Spleen (tissue), 11 donors: ENCODE results near the gene CWF19L1. TPM values are rescaled to one million over a fixed set of nuclear protein-coding genes. Genes with fewer than 3 reads are reported as not detected.
"Not testable (repeated sequence)": the region's sequence is repeated elsewhere in the genome, so short reads cannot be mapped to it uniquely, and the experiment has no call there.

Source experiments
- DNase-seq: peaks from one replicate; pipeline ENCODE4 v3.0.0-alpha.2; 2020
- H3K27ac ChIP-seq, 8 donors: fragments of 200-600 bp; sonication (generic) in 7 of 8; 1 replicate in 4 of 8; 2 replicates in 4 of 8; pipeline versions ENCODE4 v1.5.0 to v1.8.0; 2016 to 2021; ENCODE audit warnings: inconsistent platforms in 4 of 8, mild to moderate bottlenecking in 4 of 8, moderate library complexity in 1 of 8
- H3K27me3 ChIP-seq, 7 donors: fragments of 200-600 bp; sonication (generic) in 6 of 7; replicated peaks in 1 of 7; 1 replicate in 4 of 7; 2 replicates in 3 of 7; pipeline versions ENCODE4 v1.5.0 to v1.8.0; 2016 to 2021; ENCODE audit warnings: inconsistent platforms in 3 of 7, mild to moderate bottlenecking in 1 of 7
- H3K36me3 ChIP-seq, 6 donors: fragments of 200-600 bp; sonication (generic) in 5 of 6; 1 replicate in 4 of 6; 2 replicates in 2 of 6; pipeline versions ENCODE4 v1.5.0 to v1.8.0; 2016 to 2021; ENCODE audit warnings: inconsistent platforms in 2 of 6
- H3K4me1 ChIP-seq, 6 donors: fragments of 200-600 bp; sonication (generic) in 5 of 6; 1 replicate in 3 of 6; 2 replicates in 3 of 6; pipeline versions ENCODE4 v1.5.0 to v1.8.0; 2016 to 2021; ENCODE audit warnings: inconsistent platforms in 3 of 6
- H3K4me3 ChIP-seq, 8 donors: fragments of 200-600 bp; sonication (generic) in 7 of 8; 1 replicate in 4 of 8; 2 replicates in 4 of 8; pipeline versions ENCODE4 v1.5.0 to v1.8.0; 2016 to 2021; ENCODE audit warnings: inconsistent platforms in 4 of 8, mild to moderate bottlenecking in 4 of 8, moderate library complexity in 2 of 8
- H3K9me3 ChIP-seq, 8 donors: fragments of 200-600 bp; sonication (generic) in 7 of 8; 1 replicate in 4 of 8; 2 replicates in 4 of 8; pipeline versions ENCODE4 v1.5.0 to v1.8.0; 2016 to 2021; ENCODE audit warnings: inconsistent platforms in 4 of 8
- POLR2A ChIP-seq, 3 donors: fragments of 450-650 bp; IDR thresholded peaks; one replicate each; pipeline ENCODE4 v1.5.1; 2017; ENCODE audit warnings: antibody characterized with exemption in 3 of 3, mild to moderate bottlenecking in 1 of 3
- POLR2AphosphoS5 ChIP-seq, 3 donors: sonication (generic); formaldehyde crosslinking; IDR thresholded peaks; one replicate each; pipeline ENCODE4 v1.5.1; 2017; ENCODE audit warnings: antibody characterized with exemption in 3 of 3
- WGBS, 5 donors: extraction: QIAGEN DNeasy Blood & Tissue Kit in 3 of 5; methylation state at CpG; one replicate each; pipeline versions ENCODE4 v1.1.5 to v1.1.7; 2013 to 2018; 5-methylcytosine and 5-hydroxymethylcytosine counted together
- intact Hi-C: fragments of 100-400 bp; cut with DNase I; formaldehyde crosslinking; loops from one replicate; pipeline ENCODE4 v1.15.0; 2023; ENCODE audit warnings: low total_unique reads
- polyA plus RNA-seq, 3 donors: library from polyadenylated mRNA; stranded (reverse); fragments of 200-250 nt; gene quantifications; one replicate each; pipeline ENCODE4 v1.2.1, GENCODE V29; 2013
- total RNA-seq, 7 donors: library from RNA; depleted of rRNA in 3 of 7; stranded (reverse); fragments of >200 nt in 3 of 7; fragmentation: NEBNext Ultra II Directional in 4 of 7; extraction: Animal tissue kit (Norgen Biotek cat#: 25700) in 4 of 7; gene quantifications; one replicate each; pipeline versions ENCODE4 v1.1.0 to v1.2.1, GENCODE V29; 2016 to 2021
- TF ChIP-seq, protein P1 (sequence below), 11 experiments: fragments of 200-600 bp in 7 of 11; fragments of 450-650 bp in 4 of 11; sonication (generic) in 4 of 11; IDR thresholded peaks in 8 of 11; conservative IDR thresholded peaks in 3 of 11; 1 replicate in 7 of 11; 2 replicates in 4 of 11; pipeline versions ENCODE4 v1.4.0 to v1.8.0; 2016 to 2021; ENCODE audit warnings: antibody characterized with exemption in 11 of 11, inconsistent platforms in 4 of 11, mild to moderate bottlenecking in 1 of 11
- donor health status: healthy with polysubstance abuse.
- donor health status: DM: no; HTN: no; CAD: no; lungs with moderate emphysema.
- donor health status: DM: no; HTN: no; CAD: no.
- donor health status: Bipolar disorder and iron deficiency.
- donor health status: healthy.
- donor health status: DM: no; HTN: no; CAD: no.
- donor health status: DM: yes; HTN: yes; CAD: no.

The CWF19L1 gene
- total and polyA plus RNA-seq, 10 donors = 17.8 to 42.1 (median 29.9) TPM

DNA sequence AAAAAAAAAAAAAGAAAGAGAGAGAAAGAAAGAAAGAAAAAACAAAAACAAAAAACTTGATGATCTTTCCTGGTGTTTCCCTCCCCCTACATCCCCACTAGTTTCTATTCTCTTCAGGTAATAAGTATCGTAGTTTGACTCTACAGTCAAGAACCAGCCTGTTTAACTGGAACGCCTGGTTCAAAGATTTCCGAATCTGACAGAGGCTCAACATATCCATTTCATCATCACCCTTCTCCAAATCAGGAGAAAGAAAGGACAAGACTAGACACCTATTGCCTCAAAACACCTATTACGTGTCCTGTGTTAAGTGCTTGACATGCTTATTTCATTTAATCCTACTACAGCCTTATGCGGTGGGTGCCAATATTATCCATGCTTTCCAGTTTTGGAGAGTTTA, 39.4 kb upstream of the CWF19L1 start:
- Histone ChIP-seq H3K36me3 (no peaks in the 10 kb centered on the region), H3K9me3 (no peaks in the 10 kb centered on the region), H3K27ac (no peak overlapping the region), H3K27me3 (peaks cover 0 to 59% (median 0%) of the 10 kb centered on the region in 7 donors), H3K4me1 (peaks cover 0 to 6% (median 0%) of the 10 kb centered on the region in 6 donors), H3K4me3 (no peak overlapping the region)
- WGBS, 5 donors = 93 to 98% (median 96%) methylated on average over 5 of the region's 5 CpGs
- TF ChIP-seq POLR2A (IDR thresholded peaks at IDR 0.05) (no peak), POLR2AphosphoS5 (IDR thresholded peaks at IDR 0.05) (no peak)
- TF ChIP-seq, protein P1, sequence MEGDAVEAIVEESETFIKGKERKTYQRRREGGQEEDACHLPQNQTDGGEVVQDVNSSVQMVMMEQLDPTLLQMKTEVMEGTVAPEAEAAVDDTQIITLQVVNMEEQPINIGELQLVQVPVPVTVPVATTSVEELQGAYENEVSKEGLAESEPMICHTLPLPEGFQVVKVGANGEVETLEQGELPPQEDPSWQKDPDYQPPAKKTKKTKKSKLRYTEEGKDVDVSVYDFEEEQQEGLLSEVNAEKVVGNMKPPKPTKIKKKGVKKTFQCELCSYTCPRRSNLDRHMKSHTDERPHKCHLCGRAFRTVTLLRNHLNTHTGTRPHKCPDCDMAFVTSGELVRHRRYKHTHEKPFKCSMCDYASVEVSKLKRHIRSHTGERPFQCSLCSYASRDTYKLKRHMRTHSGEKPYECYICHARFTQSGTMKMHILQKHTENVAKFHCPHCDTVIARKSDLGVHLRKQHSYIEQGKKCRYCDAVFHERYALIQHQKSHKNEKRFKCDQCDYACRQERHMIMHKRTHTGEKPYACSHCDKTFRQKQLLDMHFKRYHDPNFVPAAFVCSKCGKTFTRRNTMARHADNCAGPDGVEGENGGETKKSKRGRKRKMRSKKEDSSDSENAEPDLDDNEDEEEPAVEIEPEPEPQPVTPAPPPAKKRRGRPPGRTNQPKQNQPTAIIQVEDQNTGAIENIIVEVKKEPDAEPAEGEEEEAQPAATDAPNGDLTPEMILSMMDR (IDR thresholded peaks at IDR 0.05 in 8 of 11, conservative IDR thresholded peaks at IDR 0.05 in 3 of 11) = no peak
- no peak for DNase-seq
- intact Hi-C loops = no loop called here

DNA sequence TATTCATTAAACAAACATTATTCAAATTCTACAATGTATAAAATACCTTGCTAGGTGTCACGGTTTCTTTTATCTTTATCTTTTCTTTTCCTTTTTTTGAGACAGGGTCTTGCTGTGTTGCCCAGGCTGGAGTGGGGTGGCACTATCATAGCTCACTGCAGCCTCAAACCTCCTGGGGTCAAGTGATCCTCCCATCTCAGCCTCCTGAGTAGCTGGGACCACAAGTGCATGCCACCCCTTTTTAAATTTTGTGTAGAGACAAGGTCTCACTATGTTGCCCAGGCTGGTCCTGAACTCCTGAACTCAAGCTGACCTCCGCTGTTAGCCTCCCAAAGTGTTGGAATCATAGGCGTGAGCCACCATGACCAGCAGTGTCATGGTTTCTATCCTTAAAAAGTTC, 37.0 kb upstream of the CWF19L1 start:
- Histone ChIP-seq H3K27ac (no peak overlapping the region), H3K9me3 (peaks cover 0 to 9% (median 0%) of the 10 kb centered on the region in 8 donors), H3K4me1 (peaks cover 0 to 6% (median 0%) of the 10 kb centered on the region in 6 donors), H3K4me3 (no peak overlapping the region), H3K27me3 (peaks cover 0 to 54% (median 0%) of the 10 kb centered on the region in 7 donors), H3K36me3 (no peaks in the 10 kb centered on the region)
- DNase-seq = no peak
- TF ChIP-seq, protein P1 (IDR thresholded peaks at IDR 0.05 in 8 of 11, conservative IDR thresholded peaks at IDR 0.05 in 3 of 11) = no peak
- TF ChIP-seq POLR2A (IDR thresholded peaks at IDR 0.05) (no peak), POLR2AphosphoS5 (IDR thresholded peaks at IDR 0.05) (no peak)
- 83 to 93% (median 91%) methylated on average over 3 of the region's 3 CpGs for WGBS, 5 donors
- intact Hi-C loops = no loop called here

DNA sequence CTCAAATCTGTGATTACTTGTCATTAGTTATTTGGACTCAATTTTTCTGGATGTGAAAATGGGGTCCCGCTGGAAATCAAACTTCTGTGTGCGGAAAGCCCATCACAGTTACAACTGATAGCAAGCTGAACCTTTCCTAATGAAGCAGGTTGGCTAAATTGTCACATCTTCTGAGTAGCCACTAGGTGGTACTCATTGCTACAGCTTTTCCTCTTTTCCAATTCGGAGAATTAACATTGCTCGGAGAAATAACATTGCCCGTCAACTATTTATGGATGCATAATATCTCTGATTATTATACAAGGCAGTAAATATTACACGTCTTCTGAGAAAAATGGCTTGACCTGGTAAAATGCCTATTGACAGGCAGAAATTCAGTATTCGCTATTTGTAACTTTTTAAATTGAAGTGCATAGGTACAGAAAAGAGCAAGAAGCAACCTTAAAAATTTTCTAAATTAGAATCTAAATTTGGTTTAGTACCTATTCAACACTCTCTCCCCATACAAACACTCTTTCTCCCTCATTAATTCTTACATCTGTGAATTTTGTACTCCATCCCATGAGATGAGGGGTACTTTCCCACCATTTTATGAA, 36.4 kb upstream of the CWF19L1 start:
- Histone ChIP-seq H3K27ac (no peak overlapping the region), H3K4me1 (peaks cover 0 to 6% (median 0%) of the 10 kb centered on the region in 6 donors), H3K9me3 (peaks cover 0 to 9% (median 0%) of the 10 kb centered on the region in 8 donors), H3K4me3 (no peak overlapping the region), H3K27me3 (peaks cover 0 to 54% (median 0%) of the 10 kb centered on the region in 7 donors), H3K36me3 (no peaks in the 10 kb centered on the region)
- DNase-seq = no peak
- intact Hi-C loops = no loop called here
- WGBS, 5 donors = 31 to 37% (median 36%) methylated on average over 7 of the region's 7 CpGs
- TF ChIP-seq POLR2AphosphoS5 (IDR thresholded peaks at IDR 0.05) = no peak
- TF ChIP-seq POLR2A (IDR thresholded peaks at IDR 0.05) = no peak
- TF ChIP-seq, protein P1 (IDR thresholded peaks at IDR 0.05 in 8 of 11, conservative IDR thresholded peaks at IDR 0.05 in 3 of 11) = peak in 9 of 11 experiments; percentile 8 to 61 (median 41)

DNA sequence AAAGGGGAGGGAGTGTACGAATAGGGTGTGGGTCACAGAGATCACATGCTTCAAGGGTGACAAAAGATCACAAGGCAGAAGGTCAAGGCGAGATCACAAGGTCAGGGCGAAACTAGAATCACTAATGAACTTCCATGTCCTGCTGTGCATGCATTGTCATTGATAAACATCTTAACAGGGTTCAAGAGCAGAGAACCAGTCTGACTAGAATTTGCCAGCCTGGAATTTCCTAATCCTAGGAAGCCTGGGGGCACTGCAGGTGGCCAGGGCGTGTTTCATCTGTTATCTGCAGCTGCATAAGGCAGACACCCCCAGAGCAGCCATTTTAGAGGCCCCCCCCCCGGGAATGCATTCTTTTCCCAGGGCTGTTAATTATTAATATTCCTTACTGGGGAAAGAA, 33.7 kb upstream of the CWF19L1 start:
- H3K4me3 ChIP-seq, DNase-seq, intact Hi-C loops, H3K9me3 ChIP-seq, H3K27ac ChIP-seq, H3K4me1 ChIP-seq, H3K36me3 ChIP-seq: not testable (repeated sequence)
- 66 to 74% (median 70%) methylated on average over 5 of the region's 5 CpGs for WGBS, 5 donors
- H3K27me3 ChIP-seq = peaks cover 0 to 52% (median 0%) of the 10 kb centered on the region in 7 donors
